Thyroid gland (tissue), 4 donors: ENCODE results near the gene XPNPEP1. TPM values are rescaled to one million over a fixed set of nuclear protein-coding genes. Genes with fewer than 3 reads are reported as not detected.

ENCODE experiments used
- DNase-seq, 2 donors: peaks; one replicate each; pipeline ENCODE4 v3.0.0-alpha.2; 2019
- H3K27ac ChIP-seq, 3 donors: fragments of 200-600 bp; sonication (generic); 1 replicate in 2 of 3; 2 replicates in 1 of 3; pipeline ENCODE4 v1.5.1; 2016 to 2019; ENCODE audit warnings: mild to moderate bottlenecking in 1 of 3, moderate library complexity in 1 of 3
- H3K27me3 ChIP-seq: fragments of 200-600 bp; sonication (generic); one replicate; pipeline ENCODE4 v1.5.1; 2019
- H3K36me3 ChIP-seq, 2 donors: fragments of 200-600 bp; sonication (generic); one replicate each; pipeline ENCODE4 v1.5.1; 2016 to 2019
- H3K4me1 ChIP-seq, 2 donors: fragments of 200-600 bp; sonication (generic); one replicate each; pipeline ENCODE4 v1.5.1; 2017 to 2019
- H3K4me3 ChIP-seq, 3 donors: fragments of 200-600 bp; sonication (generic); replicated peaks in 1 of 3; 1 replicate in 2 of 3; 2 replicates in 1 of 3; pipeline ENCODE4 v1.5.1; 2016; ENCODE audit warnings: mild to moderate bottlenecking in 1 of 3
- H3K9me3 ChIP-seq: fragments of 200-600 bp; sonication (generic); one replicate; pipeline ENCODE4 v1.5.1; 2017
- CTCF ChIP-seq, 6 experiments: fragments of 200-600 bp in 3 of 6; fragments of 450-650 bp in 3 of 6; sonication (generic) in 3 of 6; IDR thresholded peaks; one replicate each; pipeline ENCODE4 v1.5.1; 2016 to 2019; ENCODE audit warnings: antibody characterized with exemption in 6 of 6, mild to moderate bottlenecking in 2 of 6, inconsistent platforms in 1 of 6, moderate library complexity in 1 of 6
- POLR2A ChIP-seq, 2 donors: fragments of 450-650 bp; IDR thresholded peaks; one replicate each; pipeline ENCODE4 v1.6.1; 2017; ENCODE audit warnings: antibody characterized with exemption in 2 of 2, mild to moderate bottlenecking in 2 of 2, moderate library complexity in 1 of 2
- WGBS, 2 donors: methylation state at CpG; one replicate each; pipeline ENCODE4 v1.1.5; 2017; 5-methylcytosine and 5-hydroxymethylcytosine counted together
- intact Hi-C: fragments of 100-400 bp; cut with DNase I; formaldehyde crosslinking; loops from one replicate; pipeline ENCODE4 v1.15.1; 2023
- total RNA-seq, 4 donors: library from RNA; depleted of rRNA; stranded (reverse); fragments of >200 nt; gene quantifications; one replicate each; pipeline ENCODE4 v1.2.3, GENCODE V29; 2016

Gene XPNPEP1
- total RNA-seq, 4 donors from 2014 or later = 72.7 to 89.0 (median 84.0) TPM

- Histone ChIP-seq H3K4me1 (peaks cover 34 to 49% of the 10 kb centered on the region in 2 donors), H3K27me3 (no peaks in the 10 kb centered on the region), H3K9me3 (no peaks in the 10 kb centered on the region), H3K27ac (peak overlapping the region; percentile 58 to 89 (median 85)), H3K4me3 (no peak overlapping the region), H3K36me3 (peaks cover 7% of the 10 kb centered on the region in 2 donors)
- no peak for DNase-seq
- intact Hi-C loops = loop anchor here (5.0 to 10.0 kb wide), 2 partner anchors 251 to 398 kb away; no protein-coding TSS in a partner anchor
- TF ChIP-seq CTCF (IDR thresholded peaks at IDR 0.05) (no peak), POLR2A (IDR thresholded peaks at IDR 0.05) (no peak)
- WGBS, 2 donors = 60 to 73% methylated on average over 2 of the region's 2 CpGs
These were observed 36.5 kb downstream of the XPNPEP1 start for GRCh38 chr10:109886781-109887140.

DNA sequence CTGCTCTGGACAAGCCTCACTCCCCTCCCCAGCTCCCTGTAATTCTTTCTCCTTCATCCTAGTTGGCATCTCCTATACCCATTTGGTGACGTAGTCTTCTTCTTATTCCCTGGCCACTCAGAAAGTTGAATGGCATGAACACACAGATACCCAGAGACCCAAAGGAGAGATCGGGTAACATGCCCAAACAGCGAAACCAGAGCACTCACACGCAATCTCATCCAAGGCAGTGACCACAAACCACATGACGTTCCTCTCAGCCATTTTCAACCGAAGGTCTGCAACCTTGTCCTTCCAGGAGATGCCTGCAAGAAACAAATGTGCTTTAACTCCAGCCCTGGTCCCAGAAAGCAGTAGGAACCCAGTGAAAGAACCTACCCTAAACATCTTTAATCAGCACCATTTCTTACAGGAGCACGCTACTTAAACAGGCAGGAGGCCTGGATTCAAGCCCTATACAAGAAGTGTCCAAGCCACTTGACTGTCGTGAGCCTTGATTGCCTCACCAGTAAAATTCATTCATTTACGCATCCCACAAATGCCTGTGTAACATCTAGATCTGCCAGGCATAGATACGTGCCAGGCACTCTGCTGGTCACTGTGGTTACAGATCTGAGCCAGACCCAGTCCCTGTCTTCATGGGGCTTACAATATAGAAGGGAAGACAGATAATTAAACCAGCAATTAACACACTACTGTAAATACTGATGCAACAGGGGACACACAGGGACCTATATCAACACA is 37.1 kb downstream of the XPNPEP1 start:
- no peak for DNase-seq
- no peak overlapping the region for H3K4me3 ChIP-seq
- no peaks in the 10 kb centered on the region for H3K27me3 ChIP-seq
- H3K9me3 ChIP-seq = no peaks in the 10 kb centered on the region
- 90 to 97% methylated on average over 9 to 10 of the region's 10 CpGs for whole genome bisulfite sequencing, 2 donors
- H3K4me1 ChIP-seq = peaks cover 29 to 43% of the 10 kb centered on the region in 2 donors
- TF ChIP-seq CTCF (IDR thresholded peaks at IDR 0.05) (no peak), POLR2A (IDR thresholded peaks at IDR 0.05) (no peak)
- intact Hi-C loops = loop anchor here (5.0 to 10.0 kb wide), 2 partner anchors 251 to 399 kb away; no protein-coding TSS in a partner anchor
- peak overlapping the region; percentile 58 to 89 (median 85) for H3K27ac ChIP-seq
- peaks cover 13% of the 10 kb centered on the region in 2 donors for H3K36me3 ChIP-seq

DNA sequence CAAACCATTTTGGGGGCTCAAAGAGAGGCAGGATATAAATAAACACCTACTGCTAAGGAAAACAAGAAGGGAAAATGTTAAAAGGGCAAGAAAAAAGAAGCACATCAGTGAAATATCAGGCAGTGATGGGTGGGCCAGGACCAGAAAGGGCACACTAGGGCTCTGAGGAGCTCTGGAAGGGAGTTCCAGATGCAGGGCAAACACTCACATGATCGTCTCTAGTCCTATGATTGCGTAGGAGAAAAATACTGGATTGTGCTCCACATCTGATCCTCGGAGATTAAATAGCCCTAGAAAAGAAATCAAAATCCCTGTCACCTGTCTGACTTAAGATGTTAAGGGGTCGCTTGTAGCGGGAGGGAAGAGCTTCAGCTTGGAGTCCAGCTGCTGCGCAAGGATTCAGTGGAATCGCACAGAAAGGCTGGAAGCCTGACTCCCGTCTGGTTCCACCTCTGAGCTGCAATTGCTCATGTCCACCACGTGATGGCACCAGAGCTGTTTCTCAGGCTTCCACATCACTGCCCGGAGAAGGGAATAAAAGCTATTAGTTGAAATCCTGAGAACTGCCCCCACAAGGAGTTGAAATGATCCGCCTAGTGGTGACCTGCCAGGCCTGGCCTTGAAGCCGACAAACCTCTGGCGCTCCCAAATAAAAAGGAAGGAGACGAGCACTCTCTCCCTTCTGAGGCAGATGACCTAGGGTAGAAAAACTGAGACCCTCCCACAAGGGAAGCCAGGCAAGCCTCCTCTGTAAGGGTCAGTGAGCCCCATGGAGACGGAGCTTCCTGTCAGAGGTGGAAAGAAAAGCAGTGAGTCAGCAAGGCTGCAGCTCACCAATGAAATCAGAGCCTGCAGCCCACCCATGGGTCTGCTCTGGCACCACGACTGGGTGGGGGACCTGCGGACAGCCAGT is 39.2 kb downstream of the XPNPEP1 start:
- H3K4me1 ChIP-seq = peaks cover 21 to 29% of the 10 kb centered on the region in 2 donors
- 30 to 31% methylated on average over 13 to 17 of the region's 17 CpGs for WGBS, 2 donors

GRCh38 chr10:109882251-109883057 is 40.9 kb downstream of the XPNPEP1 start:
- no peaks in the 10 kb centered on the region for H3K27me3 ChIP-seq
- H3K9me3 ChIP-seq = no peaks in the 10 kb centered on the region
- no peak overlapping the region for H3K27ac ChIP-seq
- H3K4me3 ChIP-seq = no peak overlapping the region
- 92 to 95% methylated on average over 7 to 8 of the region's 8 CpGs for WGBS, 2 donors
- TF ChIP-seq CTCF (IDR thresholded peaks at IDR 0.05) = no peak
- no peak for TF ChIP-seq POLR2A (IDR thresholded peaks at IDR 0.05)
- DNase-seq = no peak
- peaks cover 24 to 26% of the 10 kb centered on the region in 2 donors for H3K36me3 ChIP-seq
- H3K4me1 ChIP-seq = peaks cover 13 to 18% of the 10 kb centered on the region in 2 donors
- intact Hi-C loops = loop anchor here (5.0 to 10.0 kb wide), 2 partner anchors 330 to 402 kb away; no protein-coding TSS in a partner anchor

More for the DNA sequence above, 39.2 kb downstream of the XPNPEP1 start:
- peak; percentile 75 to 81 for DNase-seq
- Histone ChIP-seq H3K9me3 (no peaks in the 10 kb centered on the region), H3K27ac (peak overlapping the region; percentile 53 to 81 (median 67)), H3K27me3 (no peaks in the 10 kb centered on the region), H3K4me3 (no peak overlapping the region), H3K36me3 (peaks cover 23% of the 10 kb centered on the region in 2 donors)
- intact Hi-C loops = loop anchor here (5.0 to 10.0 kb wide), 2 partner anchors 328 to 401 kb away; no protein-coding TSS in a partner anchor
- peak in 1 of 2 donors; percentile 4 for TF ChIP-seq POLR2A (IDR thresholded peaks at IDR 0.05)
- TF ChIP-seq CTCF (IDR thresholded peaks at IDR 0.05) = peak; percentile 82 to 99 (median 98)
